Uterus (tissue), 2 donors: ENCODE measurements around the gene ENPP3.

ENCODE experiments used
- CTCF ChIP-seq, 4 experiments: fragments of 200-600 bp in 2 of 4; fragments of 450-650 bp in 2 of 4; sonication (generic) in 2 of 4; IDR thresholded peaks; one replicate each; pipeline ENCODE4 v1.5.1; 2016 to 2019; ENCODE audit warnings: antibody characterized with exemption in 4 of 4, mild to moderate bottlenecking in 2 of 4, moderate library complexity in 1 of 4
- POLR2A ChIP-seq, 2 donors: fragments of 450-650 bp; IDR thresholded peaks; one replicate each; pipeline ENCODE4 v1.6.1; 2016; ENCODE audit warnings: antibody characterized with exemption in 2 of 2, mild to moderate bottlenecking in 1 of 2, moderate library complexity in 1 of 2

GRCh38 chr6:131736003-131736596 lies 99.0 kb downstream of the ENPP3 start:
- no peak for TF ChIP-seq CTCF (IDR thresholded peaks at IDR 0.05)
- TF ChIP-seq POLR2A (IDR thresholded peaks at IDR 0.05): no peak
